Thyroid gland (tissue), 4 donors: Measurements from ENCODE around the gene GARS1. TPM values are rescaled to one million over a fixed set of nuclear protein-coding genes. Genes with fewer than 3 reads are reported as not detected.

Experiments used
- DNase-seq, 2 donors: peaks; one replicate each; pipeline ENCODE4 v3.0.0-alpha.2; 2019
- H3K27ac ChIP-seq, 3 donors: fragments of 200-600 bp; sonication (generic); 1 replicate in 2 of 3; 2 replicates in 1 of 3; pipeline ENCODE4 v1.5.1; 2016 to 2019; ENCODE audit warnings: mild to moderate bottlenecking in 1 of 3, moderate library complexity in 1 of 3
- H3K27me3 ChIP-seq: fragments of 200-600 bp; sonication (generic); one replicate; pipeline ENCODE4 v1.5.1; 2019
- H3K36me3 ChIP-seq, 2 donors: fragments of 200-600 bp; sonication (generic); one replicate each; pipeline ENCODE4 v1.5.1; 2016 to 2019
- H3K4me1 ChIP-seq, 2 donors: fragments of 200-600 bp; sonication (generic); one replicate each; pipeline ENCODE4 v1.5.1; 2017 to 2019
- H3K4me3 ChIP-seq, 3 donors: fragments of 200-600 bp; sonication (generic); replicated peaks in 1 of 3; 1 replicate in 2 of 3; 2 replicates in 1 of 3; pipeline ENCODE4 v1.5.1; 2016; ENCODE audit warnings: mild to moderate bottlenecking in 1 of 3
- H3K9me3 ChIP-seq: fragments of 200-600 bp; sonication (generic); one replicate; pipeline ENCODE4 v1.5.1; 2017
- CTCF ChIP-seq, 6 experiments: fragments of 200-600 bp in 3 of 6; fragments of 450-650 bp in 3 of 6; sonication (generic) in 3 of 6; IDR thresholded peaks; one replicate each; pipeline ENCODE4 v1.5.1; 2016 to 2019; ENCODE audit warnings: antibody characterized with exemption in 6 of 6, mild to moderate bottlenecking in 2 of 6, inconsistent platforms in 1 of 6, moderate library complexity in 1 of 6
- POLR2A ChIP-seq, 2 donors: fragments of 450-650 bp; IDR thresholded peaks; one replicate each; pipeline ENCODE4 v1.6.1; 2017; ENCODE audit warnings: antibody characterized with exemption in 2 of 2, mild to moderate bottlenecking in 2 of 2, moderate library complexity in 1 of 2
- WGBS, 2 donors: methylation state at CpG; one replicate each; pipeline ENCODE4 v1.1.5; 2017; 5-methylcytosine and 5-hydroxymethylcytosine counted together
- intact Hi-C: fragments of 100-400 bp; cut with DNase I; formaldehyde crosslinking; loops from one replicate; pipeline ENCODE4 v1.15.1; 2023
- total RNA-seq, 4 donors: library from RNA; depleted of rRNA; stranded (reverse); fragments of >200 nt; gene quantifications; one replicate each; pipeline ENCODE4 v1.2.3, GENCODE V29; 2016

Gene GARS1
- total RNA-seq, 4 donors from 2014 or later: 59.7 to 79.2 (median 72.9) TPM

DNA sequence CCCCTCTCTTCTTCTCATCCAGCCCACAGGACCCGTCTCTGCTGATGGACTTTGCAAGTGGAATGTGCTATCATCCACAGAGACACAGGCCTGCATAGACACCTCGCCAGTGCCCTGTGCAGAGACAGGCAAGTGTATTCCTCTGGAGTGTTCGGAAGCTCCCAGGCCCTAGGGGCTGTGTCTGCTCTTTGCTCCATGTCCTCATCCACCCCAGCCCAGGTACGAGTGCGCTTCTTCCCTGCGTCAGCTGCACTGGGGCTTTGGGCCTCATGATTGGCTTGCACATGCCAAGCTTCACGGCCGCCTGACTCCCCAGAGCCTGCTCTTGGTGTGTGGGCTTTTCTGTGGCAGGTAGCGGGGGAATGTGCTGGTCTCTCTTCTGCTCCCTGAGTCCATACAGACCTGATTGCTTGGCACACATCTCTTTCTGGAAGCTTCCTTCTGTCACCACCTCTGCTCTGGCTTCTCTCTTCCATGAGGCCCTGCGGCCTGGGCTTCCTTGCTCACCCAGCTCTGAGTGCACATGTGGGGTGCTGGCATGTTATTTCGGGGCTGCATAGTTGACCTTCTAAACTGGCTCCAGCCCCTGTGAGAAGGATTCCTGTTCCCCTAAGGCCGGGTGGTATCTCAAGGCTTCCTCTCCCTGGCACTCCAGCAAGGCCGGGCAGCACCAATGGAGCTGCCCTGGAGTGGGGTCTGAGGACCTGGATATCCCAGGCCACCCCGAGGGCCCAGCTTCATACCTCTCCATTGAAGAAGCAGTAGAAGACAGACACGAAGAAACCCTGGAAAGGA, 59.8 kb downstream of the GARS1 start:
- Histone ChIP-seq H3K9me3 (no peaks in the 10 kb centered on the region), H3K27ac (no peak overlapping the region), H3K4me3 (no peak overlapping the region), H3K4me1 (no peaks in the 10 kb centered on the region), H3K36me3 (no peaks in the 10 kb centered on the region), H3K27me3 (no peaks in the 10 kb centered on the region)
- TF ChIP-seq CTCF (IDR thresholded peaks at IDR 0.05) (no peak), POLR2A (IDR thresholded peaks at IDR 0.05) (no peak)
- DNase-seq: no peak
- WGBS, 2 donors: 92% methylated on average over 15 of the region's 15 CpGs
- intact Hi-C loops: no loop called here

GRCh38 chr7:30655096-30655970, 60.7 kb downstream of the GARS1 start:
- no peaks in the 10 kb centered on the region for H3K9me3 ChIP-seq
- H3K4me1 ChIP-seq: no peaks in the 10 kb centered on the region
- no peaks in the 10 kb centered on the region for H3K36me3 ChIP-seq
- no peak overlapping the region for H3K27ac ChIP-seq
- no peak overlapping the region for H3K4me3 ChIP-seq
- no peak for DNase-seq
- no peaks in the 10 kb centered on the region for H3K27me3 ChIP-seq
- WGBS, 2 donors: 92 to 93% methylated on average over 21 of the region's 22 CpGs
- intact Hi-C loops: no loop called here
- TF ChIP-seq POLR2A (IDR thresholded peaks at IDR 0.05) (no peak), CTCF (IDR thresholded peaks at IDR 0.05) (no peak)

- WGBS, 2 donors: 87 to 91% methylated on average over 15 of the region's 21 CpGs
- TF ChIP-seq POLR2A (IDR thresholded peaks at IDR 0.05): no peak
- TF ChIP-seq CTCF (IDR thresholded peaks at IDR 0.05): no peak
- no peak overlapping the region for H3K27ac ChIP-seq
- no peak for DNase-seq
- intact Hi-C loops: no loop called here
- no peaks in the 10 kb centered on the region for H3K9me3 ChIP-seq
- no peaks in the 10 kb centered on the region for H3K4me1 ChIP-seq
- no peaks in the 10 kb centered on the region for H3K36me3 ChIP-seq
- H3K4me3 ChIP-seq: no peak overlapping the region
- no peaks in the 10 kb centered on the region for H3K27me3 ChIP-seq
Measured at GRCh38 chr7:30656006-30656957, 61.6 kb downstream of the GARS1 start.

DNA sequence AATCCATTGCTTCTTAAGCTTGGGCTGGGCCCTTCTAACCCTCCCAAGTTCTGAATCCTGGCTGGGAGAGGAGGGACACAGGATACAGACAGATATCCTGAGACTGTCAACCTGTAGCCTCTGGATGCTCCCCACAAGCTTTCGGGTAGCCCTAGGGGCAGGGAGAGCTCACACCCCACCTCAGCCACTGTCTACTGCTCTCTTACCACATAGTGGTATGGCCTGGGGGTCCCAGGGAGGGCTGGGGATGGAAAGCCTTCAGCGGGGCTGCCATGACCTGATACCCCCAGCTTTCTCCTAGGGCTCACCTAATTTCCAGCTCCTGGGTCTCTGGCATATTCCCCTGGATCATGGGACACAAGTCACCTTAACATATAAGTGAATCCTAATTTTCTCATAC, 62.5 kb downstream of the GARS1 start:
- TF ChIP-seq CTCF (IDR thresholded peaks at IDR 0.05) (no peak), POLR2A (IDR thresholded peaks at IDR 0.05) (no peak)
- Histone ChIP-seq H3K36me3 (no peaks in the 10 kb centered on the region), H3K4me1 (no peaks in the 10 kb centered on the region), H3K4me3 (no peak overlapping the region), H3K9me3 (no peaks in the 10 kb centered on the region), H3K27me3 (no peaks in the 10 kb centered on the region), H3K27ac (no peak overlapping the region)
- WGBS, 2 donors: 86 to 100% methylated on average over 2 of the region's 2 CpGs
- DNase-seq: no peak
- intact Hi-C loops: no loop called here
